ENCODE results near the gene ST3GAL4. TPM values are rescaled to one million over a fixed set of nuclear protein-coding genes. Genes with fewer than 3 reads are reported as not detected.
A peak's percentile ranks its signal among the peaks of the same experiment; 100 is the strongest.
"Not testable (repeated sequence)": the region's sequence is repeated elsewhere in the genome, so short reads cannot be mapped to it uniquely, and the experiment has no call there.

Gene ST3GAL4
- polyA plus RNA-seq, 1 donor: 20.4 TPM

GRCh38 chr11:126357055-126357962, 1.8 kb downstream of the ST3GAL4 start:
- Histone ChIP-seq H3K9me3 (ENCODE audit: control insufficient read depth, low read depth, low read length) (no peaks in the 10 kb centered on the region), H3K27me3 (ENCODE audit: control insufficient read depth, insufficient read depth, low read length) (peaks cover 2% of the 10 kb centered on the region), H3K27ac (ENCODE audit: low read length) (no peak overlapping the region), H3K4me1 (ENCODE audit: control insufficient read depth, insufficient read depth, low read length) (peaks cover 34% of the 10 kb centered on the region), H3K4me3 (ENCODE audit: low read length) (peak overlapping the region; percentile 41), H3K36me3 (ENCODE audit: control insufficient read depth, insufficient read depth, low read length) (no peaks in the 10 kb centered on the region)
- no peak for DNase-seq
- 40% methylated on average over 1 of the region's 17 CpGs for WGBS (ENCODE audit: insufficient coverage, low lambda C conversion rate)

GRCh38 chr11:126357969-126358762, 2.7 kb downstream of the ST3GAL4 start:
- Histone ChIP-seq H3K9me3 (ENCODE audit: control insufficient read depth, low read depth, low read length) (no peaks in the 10 kb centered on the region), H3K4me1 (ENCODE audit: control insufficient read depth, insufficient read depth, low read length) (peaks cover 34% of the 10 kb centered on the region), H3K27ac (ENCODE audit: low read length) (no peak overlapping the region), H3K36me3 (ENCODE audit: control insufficient read depth, insufficient read depth, low read length) (no peaks in the 10 kb centered on the region), H3K4me3 (ENCODE audit: low read length) (peak overlapping the region; percentile 18), H3K27me3 (ENCODE audit: control insufficient read depth, insufficient read depth, low read length) (peaks cover 2% of the 10 kb centered on the region)
- WGBS (ENCODE audit: insufficient coverage, low lambda C conversion rate): no CpG with 5 or more reads among the region's 18 CpGs
- DNase-seq: peak; percentile 52 to 82

GRCh38 chr11:126358763-126359160, 3.3 kb downstream of the ST3GAL4 start:
- H3K4me1 ChIP-seq (ENCODE audit: control insufficient read depth, insufficient read depth, low read length): peaks cover 35% of the 10 kb centered on the region
- no peaks in the 10 kb centered on the region for H3K36me3 ChIP-seq (ENCODE audit: control insufficient read depth, insufficient read depth, low read length)
- no peak overlapping the region for H3K27ac ChIP-seq (ENCODE audit: low read length)
- peaks cover 2% of the 10 kb centered on the region for H3K27me3 ChIP-seq (ENCODE audit: control insufficient read depth, insufficient read depth, low read length)
- DNase-seq: no peak
- no CpG with 5 or more reads among the region's 2 CpGs for WGBS (ENCODE audit: insufficient coverage, low lambda C conversion rate)
- H3K4me3 ChIP-seq (ENCODE audit: low read length): no peak overlapping the region
- no peaks in the 10 kb centered on the region for H3K9me3 ChIP-seq (ENCODE audit: control insufficient read depth, low read depth, low read length)

- Histone ChIP-seq H3K4me1 (ENCODE audit: control insufficient read depth, insufficient read depth, low read length) (peaks cover 37% of the 10 kb centered on the region), H3K9me3 (ENCODE audit: control insufficient read depth, low read depth, low read length) (no peaks in the 10 kb centered on the region), H3K27me3 (ENCODE audit: control insufficient read depth, insufficient read depth, low read length) (peaks cover 2% of the 10 kb centered on the region), H3K27ac (ENCODE audit: low read length) (no peak overlapping the region), H3K36me3 (ENCODE audit: control insufficient read depth, insufficient read depth, low read length) (no peaks in the 10 kb centered on the region), H3K4me3 (ENCODE audit: low read length) (no peak overlapping the region)
- no CpG with 5 or more reads among the region's 16 CpGs for WGBS (ENCODE audit: insufficient coverage, low lambda C conversion rate)
- DNase-seq: peak; percentile 56 to 74
Observed at GRCh38 chr11:126359431-126360048, 4.1 kb downstream of the ST3GAL4 start.

GRCh38 chr11:126360049-126360446, 4.6 kb downstream of the ST3GAL4 start:
- H3K27ac ChIP-seq (ENCODE audit: low read length): no peak overlapping the region
- H3K9me3 ChIP-seq (ENCODE audit: control insufficient read depth, low read depth, low read length): no peaks in the 10 kb centered on the region
- no CpG with 5 or more reads among the region's 8 CpGs for WGBS (ENCODE audit: insufficient coverage, low lambda C conversion rate)
- H3K27me3 ChIP-seq (ENCODE audit: control insufficient read depth, insufficient read depth, low read length): peaks cover 2% of the 10 kb centered on the region
- H3K4me3 ChIP-seq (ENCODE audit: low read length): no peak overlapping the region
- no peaks in the 10 kb centered on the region for H3K36me3 ChIP-seq (ENCODE audit: control insufficient read depth, insufficient read depth, low read length)
- DNase-seq: no peak
- H3K4me1 ChIP-seq (ENCODE audit: control insufficient read depth, insufficient read depth, low read length): peaks cover 34% of the 10 kb centered on the region

- H3K9me3 ChIP-seq (ENCODE audit: control insufficient read depth, low read depth, low read length): no peaks in the 10 kb centered on the region
- peaks cover 32% of the 10 kb centered on the region for H3K4me1 ChIP-seq (ENCODE audit: control insufficient read depth, insufficient read depth, low read length)
- no CpG with 5 or more reads among the region's 5 CpGs for WGBS (ENCODE audit: insufficient coverage, low lambda C conversion rate)
- no peak overlapping the region for H3K27ac ChIP-seq (ENCODE audit: low read length)
- H3K4me3 ChIP-seq (ENCODE audit: low read length): no peak overlapping the region
- no peak for DNase-seq
- no peaks in the 10 kb centered on the region for H3K36me3 ChIP-seq (ENCODE audit: control insufficient read depth, insufficient read depth, low read length)
- H3K27me3 ChIP-seq (ENCODE audit: control insufficient read depth, insufficient read depth, low read length): no peaks in the 10 kb centered on the region
Observed at GRCh38 chr11:126361400-126361799, 5.9 kb downstream of the ST3GAL4 start.

- no peak for DNase-seq
- Histone ChIP-seq H3K36me3 (ENCODE audit: control insufficient read depth, insufficient read depth, low read length) (no peaks in the 10 kb centered on the region), H3K9me3 (ENCODE audit: control insufficient read depth, low read depth, low read length) (no peaks in the 10 kb centered on the region), H3K4me3 (ENCODE audit: low read length) (no peak overlapping the region), H3K4me1 (ENCODE audit: control insufficient read depth, insufficient read depth, low read length) (peaks cover 19% of the 10 kb centered on the region), H3K27me3 (ENCODE audit: control insufficient read depth, insufficient read depth, low read length) (no peaks in the 10 kb centered on the region), H3K27ac (ENCODE audit: low read length) (no peak overlapping the region)
- 90% methylated on average over 2 of the region's 9 CpGs for WGBS (ENCODE audit: insufficient coverage, low lambda C conversion rate)
Observed at GRCh38 chr11:126362879-126363655, 7.6 kb downstream of the ST3GAL4 start.

GRCh38 chr11:126363706-126364248, 8.3 kb downstream of the ST3GAL4 start:
- no peaks in the 10 kb centered on the region for H3K27me3 ChIP-seq (ENCODE audit: control insufficient read depth, insufficient read depth, low read length)
- no peak for DNase-seq
- H3K9me3 ChIP-seq (ENCODE audit: control insufficient read depth, low read depth, low read length): no peaks in the 10 kb centered on the region
- H3K36me3 ChIP-seq (ENCODE audit: control insufficient read depth, insufficient read depth, low read length): no peaks in the 10 kb centered on the region
- no CpG with 5 or more reads among the region's 10 CpGs for WGBS (ENCODE audit: insufficient coverage, low lambda C conversion rate)
- peaks cover 16% of the 10 kb centered on the region for H3K4me1 ChIP-seq (ENCODE audit: control insufficient read depth, insufficient read depth, low read length)
- H3K27ac ChIP-seq (ENCODE audit: low read length): no peak overlapping the region
- no peak overlapping the region for H3K4me3 ChIP-seq (ENCODE audit: low read length)

GRCh38 chr11:126364735-126365134, 9.2 kb downstream of the ST3GAL4 start:
- H3K36me3 ChIP-seq (ENCODE audit: control insufficient read depth, insufficient read depth, low read length); H3K27me3 ChIP-seq (ENCODE audit: control insufficient read depth, insufficient read depth, low read length); H3K4me3 ChIP-seq (ENCODE audit: low read length); DNase-seq; H3K27ac ChIP-seq (ENCODE audit: low read length); H3K9me3 ChIP-seq (ENCODE audit: control insufficient read depth, low read depth, low read length); H3K4me1 ChIP-seq (ENCODE audit: control insufficient read depth, insufficient read depth, low read length): not testable (repeated sequence)
- WGBS (ENCODE audit: insufficient coverage, low lambda C conversion rate): no CpG with 5 or more reads among the region's 9 CpGs

All from large intestine (tissue), 3 donors.